ENCODE data around the gene ARL15.
A peak's percentile ranks its signal among the peaks of the same experiment; 100 is the strongest.
"Not testable (repeated sequence)": the region's sequence is repeated elsewhere in the genome, so short reads cannot be mapped to it uniquely, and the experiment has no call there.

The ARL15 gene

GRCh38 chr5:54310433-54311175 lies at the start of gene ARL15:
Gene ARL15 (minus strand): TSS chr5:54310573.
- DNase-seq (ENCODE audit: low spot score), result peak; percentile 97

GRCh38 chr5:54360089-54360488 lies 49.7 kb upstream of the ARL15 start:
- DNase-seq (ENCODE audit: low spot score), result no peak

GRCh38 chr5:54357408-54358058 lies 47.2 kb upstream of the ARL15 start:
- no peak for DNase-seq (ENCODE audit: low spot score)

GRCh38 chr5:54353933-54354564 lies 43.7 kb upstream of the ARL15 start:
- not testable (repeated sequence) for DNase-seq (ENCODE audit: low spot score)

GRCh38 chr5:54352580-54352979 lies 42.2 kb upstream of the ARL15 start:
- DNase-seq (ENCODE audit: low spot score), result not testable (repeated sequence)

GRCh38 chr5:54347221-54347865 lies 37.0 kb upstream of the ARL15 start:
- DNase-seq (ENCODE audit: low spot score), result no peak

GRCh38 chr5:54344653-54345052 lies 34.3 kb upstream of the ARL15 start:
- DNase-seq (ENCODE audit: low spot score), result no peak

- no peak for DNase-seq (ENCODE audit: low spot score)
Observed at GRCh38 chr5:54341971-54342370, 31.6 kb upstream of the ARL15 start.

- no peak for DNase-seq (ENCODE audit: low spot score)
Observed at GRCh38 chr5:54337523-54337922, 27.1 kb upstream of the ARL15 start.

- DNase-seq (ENCODE audit: low spot score), result no peak
Observed at GRCh38 chr5:54332720-54333119, 22.3 kb upstream of the ARL15 start.

- DNase-seq (ENCODE audit: low spot score), result no peak
Observed at GRCh38 chr5:54329731-54330709, 19.6 kb upstream of the ARL15 start.

GRCh38 chr5:54326662-54327270 lies 16.4 kb upstream of the ARL15 start:
- no peak for DNase-seq (ENCODE audit: low spot score)

- no peak for DNase-seq (ENCODE audit: low spot score)
Observed at GRCh38 chr5:54325610-54326311, 15.4 kb upstream of the ARL15 start.

GRCh38 chr5:54325272-54325609 lies 14.9 kb upstream of the ARL15 start:
- DNase-seq (ENCODE audit: low spot score), result no peak

GRCh38 chr5:54324651-54325271 lies 14.4 kb upstream of the ARL15 start:
- DNase-seq (ENCODE audit: low spot score), result no peak

- DNase-seq (ENCODE audit: low spot score), result no peak
Observed at GRCh38 chr5:54323495-54323894, 13.1 kb upstream of the ARL15 start.

- no peak for DNase-seq (ENCODE audit: low spot score)
Observed at GRCh38 chr5:54320256-54320655, 9.9 kb upstream of the ARL15 start.

- no peak for DNase-seq (ENCODE audit: low spot score)
Observed at GRCh38 chr5:54317511-54318260, 7.3 kb upstream of the ARL15 start.
